HCT116 (cell line): ENCODE data around the gene CACNG3.

Experiments
- CTCF ChIP-seq, 3 experiments: fragments of 200-600 bp in 1 of 3; sonication (generic) in 1 of 3; IDR thresholded peaks in 2 of 3; conservative IDR thresholded peaks in 1 of 3; 2 replicates each; pipeline ENCODE4 v1.5.1; 2012 to 2017; ENCODE audit warnings: low read depth in 2 of 3, low read length in 2 of 3, antibody characterized with exemption in 1 of 3, borderline replicate concordance in 1 of 3, control low read depth in 1 of 3, mild to moderate bottlenecking in 1 of 3, mixed read lengths in 1 of 3, mixed run types in 1 of 3, moderate library complexity in 1 of 3; ENCODE audit not compliant: insufficient read depth in 1 of 3
- EGR1 ChIP-seq: IDR thresholded peaks from 2 replicates; pipeline ENCODE4 v1.6.1; 2012; ENCODE audit warnings: low read depth
- POLR2A ChIP-seq: IDR thresholded peaks from 2 replicates; pipeline ENCODE4 v1.7.0; 2011; ENCODE audit warnings: borderline replicate concordance; ENCODE audit not compliant: insufficient read depth, insufficient read length; ENCODE audit errors: extremely low read depth
- SP1 ChIP-seq: IDR thresholded peaks from 2 replicates; pipeline ENCODE4 v1.6.1; 2012; ENCODE audit warnings: low read depth
- YY1 ChIP-seq: IDR thresholded peaks from 2 replicates; pipeline ENCODE4 v1.6.1; 2011; ENCODE audit warnings: low read length, low read depth, moderate library complexity, mild to moderate bottlenecking; ENCODE audit not compliant: insufficient replicate concordance; ENCODE audit errors: extremely low read depth

GRCh38 chr16:24289166-24289700, 33.1 kb downstream of the CACNG3 start:
- TF ChIP-seq YY1 (no peak), SP1 (no peak), CTCF (IDR thresholded peaks at IDR 0.05 in 2 of 3, conservative IDR thresholded peaks at IDR 0.05 in 1 of 3; ENCODE audit: borderline replicate concordance in 1 of 3, insufficient read depth in 1 of 3, low read depth in 2 of 3, low read length in 2 of 3) (no peak), EGR1 (no peak), POLR2A (no peak)
